Neural cell (in vitro differentiated cells): ENCODE measurements around the gene CABLES1. TPM values are rescaled to one million over a fixed set of nuclear protein-coding genes. Genes with fewer than 3 reads are reported as not detected.

Experiments
- H2AFZ ChIP-seq: fragments of 200-600, 300-800 bp; sonication (generic), shearing (Covaris generic); 2 replicates; pipeline ENCODE4 v1.6.0; 2014; ENCODE audit warnings: low read depth, mild to moderate bottlenecking, antibody characterized with exemption, low read length, moderate library complexity
- H3F3A ChIP-seq: fragments of 200-600 bp; shearing (Covaris generic); 2 replicates; pipeline ENCODE4 v1.6.1; 2016; ENCODE audit warnings: mild to moderate bottlenecking, moderate library complexity, mixed read lengths, antibody characterized with exemption, low read length; ENCODE audit not compliant: insufficient read depth, poor library complexity, severe bottlenecking
- H3K27ac ChIP-seq: fragments of 200-600, 300-800 bp; sonication (generic), shearing (Covaris generic); 2 replicates; pipeline ENCODE4 v1.5.1; 2014; ENCODE audit warnings: mild to moderate bottlenecking, low read length, moderate library complexity
- H3K27me3 ChIP-seq: fragments of 300-800, 200-600 bp; sonication (generic), shearing (Covaris generic); 2 replicates; pipeline ENCODE4 v1.6.0; 2014; ENCODE audit warnings: mild to moderate bottlenecking, low read depth, low read length, moderate library complexity; ENCODE audit not compliant: insufficient read depth
- H3K36me3 ChIP-seq: fragments of 300-800, 200-600 bp; sonication (generic), shearing (Covaris generic); 2 replicates; pipeline ENCODE4 v1.5.1; 2014; ENCODE audit warnings: mild to moderate bottlenecking, antibody characterized with exemption, low read length, moderate library complexity; ENCODE audit not compliant: insufficient read depth
- H3K4me2 ChIP-seq: fragments of 300-800, 200-600 bp; sonication (generic), shearing (Covaris generic); 2 replicates; pipeline ENCODE4 v1.6.0; 2014; ENCODE audit warnings: mild to moderate bottlenecking, low read length
- H3K4me3 ChIP-seq: fragments of 300-800, 200-600 bp; sonication (generic), shearing (Covaris generic); 2 replicates; pipeline ENCODE4 v1.5.1; 2014; ENCODE audit warnings: mild to moderate bottlenecking, low read length, moderate library complexity
- H3K79me2 ChIP-seq: fragments of 200-600 bp; shearing (Covaris generic); replicated peaks from 2 replicates; pipeline ENCODE4 v1.6.0; 2014; ENCODE audit warnings: mild to moderate bottlenecking, low read length, moderate library complexity; ENCODE audit not compliant: insufficient read depth
- H3K9ac ChIP-seq: fragments of 300-800, 200-600 bp; sonication (generic), shearing (Covaris generic); 2 replicates; pipeline ENCODE4 v1.6.1; 2016; ENCODE audit warnings: mild to moderate bottlenecking, low read length, mixed read lengths
- H3K9me2 ChIP-seq: fragments of 200-600 bp; shearing (Covaris generic); 2 replicates; pipeline ENCODE4 v1.6.1; 2016; ENCODE audit warnings: mild to moderate bottlenecking, low read length, mixed read lengths; ENCODE audit not compliant: insufficient read depth
- H3K9me3 ChIP-seq: fragments of 200-600, 300-800 bp; sonication (generic), shearing (Covaris generic); 2 replicates; pipeline ENCODE4 v1.6.1; 2016; ENCODE audit warnings: mild to moderate bottlenecking, mixed run types, low read length, moderate library complexity, mixed read lengths
- H4K20me1 ChIP-seq: fragments of 200-600 bp; shearing (Covaris generic); 2 replicates; pipeline ENCODE4 v1.6.1; 2016; ENCODE audit warnings: mild to moderate bottlenecking, mixed run types; ENCODE audit not compliant: insufficient read depth
- CTCF ChIP-seq: fragments of 450-650 bp; IDR thresholded peaks from 2 replicates; pipeline ENCODE4 v1.5.1; 2014; ENCODE audit warnings: antibody characterized with exemption, mild to moderate bottlenecking, moderate library complexity; ENCODE audit not compliant: poor library complexity, severe bottlenecking
- EP300 ChIP-seq: fragments of 450-650 bp; conservative IDR thresholded peaks from 2 replicates; pipeline ENCODE4 v1.6.1; 2014; ENCODE audit warnings: antibody characterized with exemption, mild to moderate bottlenecking, moderate library complexity; ENCODE audit not compliant: poor library complexity, severe bottlenecking
- EZH2 ChIP-seq: fragments of 200-600, 300-800 bp; shearing (Covaris generic), sonication (generic); IDR thresholded peaks from 2 replicates; pipeline ENCODE4 v1.6.1; 2014; ENCODE audit warnings: antibody characterized with exemption, low read length, borderline replicate concordance, mild to moderate bottlenecking; ENCODE audit not compliant: insufficient read depth, poor library complexity, severe bottlenecking
- MXI1 ChIP-seq: fragments of 450-650 bp; conservative IDR thresholded peaks from 2 replicates; pipeline ENCODE4 v1.6.1; 2014; ENCODE audit warnings: antibody characterized with exemption, mild to moderate bottlenecking; ENCODE audit not compliant: poor library complexity, severe bottlenecking
- POLR2AphosphoS5 ChIP-seq: IDR thresholded peaks from 2 replicates; pipeline ENCODE4 v1.6.1; 2012
- RAD21 ChIP-seq: fragments of 450-650 bp; conservative IDR thresholded peaks from 2 replicates; pipeline ENCODE4 v1.6.1; 2014; ENCODE audit warnings: antibody characterized with exemption, mild to moderate bottlenecking, moderate library complexity
- REST ChIP-seq: IDR thresholded peaks from 2 replicates; pipeline ENCODE4 v1.6.1; 2012; ENCODE audit warnings: borderline replicate concordance
- SMC3 ChIP-seq: fragments of 450-650 bp; conservative IDR thresholded peaks from 2 replicates; pipeline ENCODE4 v1.6.1; 2014; ENCODE audit warnings: antibody characterized with exemption, mild to moderate bottlenecking, moderate library complexity; ENCODE audit not compliant: poor library complexity
- TAF1 ChIP-seq: IDR thresholded peaks from 2 replicates; pipeline ENCODE4 v1.6.1; 2012; ENCODE audit warnings: low read depth
- polyA plus RNA-seq: library from polyadenylated mRNA; depleted of rRNA; stranded (reverse); fragments of >200 nt; gene quantifications from 2 replicates; pipeline ENCODE4 v1.2.3, GENCODE V29; 2014

The CABLES1 gene
- polyA plus RNA-seq, 1 donor from 2014 or later = 1.4 TPM

- Histone ChIP-seq H3K27me3 (peaks cover 47% of the 10 kb centered on the region), H3K9me3 (no peaks in the 10 kb centered on the region), H4K20me1 (no peaks in the 10 kb centered on the region), H3K36me3 (no peaks in the 10 kb centered on the region), H3F3A (no peaks in the 10 kb centered on the region), H3K4me2 (peak overlapping the region; percentile 16), H3K79me2 (no peaks in the 10 kb centered on the region), H3K9ac (no peak overlapping the region), H3K27ac (no peak overlapping the region), H2AFZ (no peak overlapping the region), H3K9me2 (no peaks in the 10 kb centered on the region), H3K4me3 (peak overlapping the region; percentile 76)
- no peak for TF ChIP-seq RAD21
- TF ChIP-seq POLR2AphosphoS5 = no peak
- TF ChIP-seq CTCF = no peak
- no peak for TF ChIP-seq MXI1
- TF ChIP-seq TAF1 = no peak
- no peak for TF ChIP-seq SMC3
- no peak for TF ChIP-seq EP300
- TF ChIP-seq EZH2 = no peak
- no peak for TF ChIP-seq REST
Observed at GRCh38 chr18:23137788-23138216, 2.5 kb downstream of the CABLES1 start.

GRCh38 chr18:23138471-23138870 lies 3.2 kb downstream of the CABLES1 start:
- no peak overlapping the region for H3K4me2 ChIP-seq
- no peaks in the 10 kb centered on the region for H3K36me3 ChIP-seq
- H4K20me1 ChIP-seq = no peaks in the 10 kb centered on the region
- H3K9ac ChIP-seq = no peak overlapping the region
- H3K27me3 ChIP-seq = peaks cover 44% of the 10 kb centered on the region
- H3K4me3 ChIP-seq = peak overlapping the region; percentile 76
- H3K27ac ChIP-seq = no peak overlapping the region
- no peaks in the 10 kb centered on the region for H3F3A ChIP-seq
- no peak overlapping the region for H2AFZ ChIP-seq
- no peaks in the 10 kb centered on the region for H3K9me2 ChIP-seq
- H3K9me3 ChIP-seq = no peaks in the 10 kb centered on the region
- H3K79me2 ChIP-seq = no peaks in the 10 kb centered on the region
- TF ChIP-seq TAF1 (no peak), SMC3 (no peak), EP300 (no peak), POLR2AphosphoS5 (no peak), CTCF (no peak), RAD21 (no peak), EZH2 (no peak), REST (no peak), MXI1 (no peak)
